ENCODE measurements around the gene TMEM31. TPM values are rescaled to one million over a fixed set of nuclear protein-coding genes. Genes with fewer than 3 reads are reported as not detected.

TMEM31 gene
- polyA plus RNA-seq (2013, experiment 1 of 2; ENCODE audit: insufficient read length), result 0.25 TPM
- polyA plus RNA-seq (2013, experiment 2 of 2; ENCODE audit: insufficient read length), result not detected

GRCh38 chrX:103710609-103711008 is at the start of gene TMEM31:
TSS of gene TMEM31 (plus strand) at chrX:103710909. CDS start at chrX:103712259, 1,350 bp downstream.
- DNase-seq, result no peak

DNA sequence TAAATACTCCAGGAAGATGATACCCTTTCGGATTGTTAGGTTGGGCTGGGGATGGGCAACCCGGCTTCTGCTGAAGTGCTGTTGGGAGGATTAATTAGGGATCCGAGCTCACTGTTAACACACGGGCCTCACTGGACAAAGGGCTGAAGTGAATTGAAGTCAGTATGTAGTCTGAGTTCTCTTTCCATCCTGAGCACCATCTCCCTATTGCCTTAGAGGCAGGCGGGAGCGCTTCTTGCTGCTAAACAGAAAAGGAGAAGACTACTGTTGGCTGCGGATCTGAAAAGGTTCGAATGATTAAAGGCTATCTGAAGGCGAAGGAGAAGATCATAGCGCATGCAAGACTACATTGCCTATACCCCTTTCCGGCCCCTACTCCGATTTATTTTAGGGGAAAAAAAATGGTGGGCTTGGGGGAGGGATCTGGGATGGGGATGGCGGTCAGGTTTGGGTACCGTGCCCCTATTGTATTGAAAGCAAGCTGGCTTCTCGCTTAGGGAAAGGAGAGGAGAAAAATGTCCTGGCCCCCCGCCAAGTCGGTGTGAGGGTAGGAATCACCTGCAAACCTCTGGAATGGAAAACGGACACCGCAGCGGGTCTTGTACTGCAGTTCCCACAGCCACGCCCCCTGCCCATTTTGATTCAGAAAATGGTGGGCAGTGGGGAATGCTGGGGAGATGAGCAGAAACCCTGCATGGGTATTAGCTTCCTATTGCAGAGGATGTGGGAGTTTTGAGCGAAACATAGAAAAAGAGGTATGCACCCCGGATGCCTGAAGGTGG is 46.5 kb upstream of the TMEM31 start:
- DNase-seq, result no peak

DNA sequence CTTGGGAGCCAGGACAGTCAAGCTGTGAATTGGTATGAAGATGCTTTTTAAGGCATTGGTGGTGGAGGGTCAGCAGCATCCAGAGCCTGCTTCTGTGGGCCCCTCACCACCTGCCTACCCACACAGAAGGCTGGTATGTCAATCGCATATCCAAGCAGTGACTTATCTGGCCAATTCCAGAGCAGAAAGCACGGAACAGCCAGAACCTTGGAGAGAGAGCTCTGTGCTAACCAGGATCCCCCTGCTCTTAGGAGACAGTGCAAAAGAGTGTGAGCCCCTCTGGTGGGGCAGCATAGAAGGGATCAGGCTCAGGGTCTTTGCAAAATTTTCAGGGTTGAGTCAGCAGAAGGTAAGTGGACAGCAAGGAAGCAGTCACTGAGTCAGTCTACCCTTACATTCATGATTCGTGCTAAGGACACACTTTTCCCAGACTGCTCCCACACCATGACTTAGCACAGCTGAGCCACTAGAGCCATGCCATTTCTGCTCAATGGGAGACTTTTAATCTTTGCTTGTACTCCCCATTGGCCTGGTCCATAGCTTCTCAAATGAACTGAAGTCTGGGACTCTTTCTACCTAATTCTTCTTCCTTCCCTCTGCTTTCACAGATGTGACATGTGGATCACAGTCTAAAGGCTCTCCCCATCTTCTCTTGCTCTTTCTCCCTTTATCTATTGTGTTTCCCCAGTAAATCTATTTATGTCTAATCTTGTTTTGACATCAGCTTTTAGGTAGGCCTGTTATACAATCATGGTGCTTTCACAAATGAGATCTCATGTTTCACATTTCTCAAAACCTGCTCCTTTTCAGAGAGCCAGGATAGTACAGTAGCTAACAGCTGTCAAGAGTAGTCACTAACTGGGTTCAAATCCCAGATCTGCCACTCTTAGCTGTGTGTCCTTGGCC is 44.3 kb upstream of the TMEM31 start:
- DNase-seq, result no peak

DNA sequence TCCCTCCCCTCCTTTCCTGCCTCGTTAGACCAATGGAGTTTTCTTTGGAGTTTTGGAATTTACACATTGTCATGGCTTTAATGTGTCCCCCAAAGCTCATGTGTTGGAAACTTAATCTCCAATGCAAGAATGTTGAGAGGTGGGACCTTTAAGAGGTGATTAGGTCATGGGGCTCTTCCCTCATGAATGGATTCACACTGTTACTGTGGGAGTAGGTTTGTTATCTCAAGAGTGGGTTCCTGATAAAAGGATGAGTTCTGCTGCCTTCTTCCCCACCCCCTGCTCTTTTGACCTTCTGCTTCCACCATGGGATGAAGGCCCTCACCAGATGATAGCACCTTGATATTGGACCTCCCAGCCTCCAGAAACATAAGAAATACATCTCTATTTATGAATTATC is 41.0 kb upstream of the TMEM31 start:
- DNase-seq, result no peak

GRCh38 chrX:103674531-103675454 is 35.9 kb upstream of the TMEM31 start:
- DNase-seq, result no peak

DNA sequence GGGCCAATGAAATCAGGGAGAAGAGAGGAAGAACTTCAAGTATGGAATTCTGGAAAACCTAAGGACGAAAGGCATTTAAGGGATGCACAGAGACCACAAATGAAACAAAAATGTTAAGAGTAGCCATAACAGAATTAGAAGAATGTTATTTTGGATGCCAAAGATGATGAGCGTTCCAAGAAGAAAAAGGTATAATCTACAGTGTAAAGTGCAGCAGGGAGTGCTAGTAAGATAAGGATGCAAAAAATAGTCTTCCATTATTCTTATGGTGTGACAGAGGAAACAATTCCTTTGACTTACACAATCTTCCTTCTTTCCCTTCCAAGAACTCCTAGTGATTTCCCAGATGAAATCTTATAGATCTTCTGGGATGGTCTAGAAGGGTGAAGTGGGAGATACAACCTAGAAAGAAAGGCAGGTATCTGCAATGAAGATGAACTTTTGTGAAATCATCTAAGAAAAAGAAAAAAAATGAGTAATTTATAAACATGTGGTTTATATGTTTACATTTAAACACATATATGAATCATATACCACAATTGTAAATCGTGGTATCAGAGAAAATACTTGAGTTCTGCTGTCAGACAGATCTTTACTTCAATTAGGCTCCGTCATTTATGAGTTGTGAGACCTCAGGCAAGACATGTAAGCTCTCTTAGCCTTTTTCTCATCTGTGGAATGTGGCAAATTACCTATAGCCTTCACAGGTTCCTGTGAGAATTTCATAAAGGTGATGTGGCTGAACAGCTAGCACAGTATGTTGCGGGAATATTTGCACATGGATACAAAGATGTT is 32.3 kb upstream of the TMEM31 start:
- peak; percentile 79 for DNase-seq

- no peak for DNase-seq
Measured at GRCh38 chrX:103681443-103681842, 29.3 kb upstream of the TMEM31 start.

GRCh38 chrX:103685396-103685795 is 25.3 kb upstream of the TMEM31 start:
- DNase-seq, result no peak

DNA sequence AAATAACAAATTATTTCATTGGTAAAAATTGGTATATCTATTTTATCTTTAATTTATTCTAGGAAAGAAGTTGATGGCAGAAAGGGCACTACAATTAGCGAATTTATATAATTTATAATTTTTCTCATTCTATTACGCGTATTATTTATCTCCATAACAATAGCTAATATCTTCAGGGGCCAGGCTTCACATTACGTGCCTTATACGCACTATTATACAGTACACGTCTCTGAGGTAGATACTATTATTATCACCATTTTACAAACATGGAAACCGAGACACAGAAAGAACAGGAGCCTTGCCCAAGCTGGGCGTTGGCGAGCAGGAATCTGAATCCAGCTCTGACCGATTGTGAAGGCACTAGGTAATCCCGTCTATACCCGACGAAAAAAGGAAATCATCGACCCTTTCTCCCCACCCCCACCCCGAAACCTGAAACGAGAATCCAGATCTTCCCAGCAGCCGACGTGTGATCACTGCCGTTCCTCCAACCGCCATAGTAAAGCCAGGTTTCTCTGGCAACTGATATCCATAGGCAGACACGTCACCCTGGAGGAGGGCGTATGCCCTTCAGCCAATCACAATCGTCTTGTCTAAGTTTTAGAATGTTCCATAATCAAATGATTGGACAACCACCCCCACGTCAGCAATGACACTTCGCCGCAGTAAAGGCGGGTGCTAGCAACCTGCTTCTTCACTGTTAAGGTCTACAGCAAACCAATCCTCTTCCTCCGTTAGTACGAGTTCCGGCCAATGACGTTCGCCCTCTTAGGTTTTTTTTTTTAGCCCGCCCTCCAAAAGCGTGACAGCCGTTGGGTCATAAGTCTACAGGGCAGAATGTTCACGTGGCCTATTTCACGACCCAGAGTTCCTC is 24.3 kb upstream of the TMEM31 start, which contains the start of gene MORF4L2:
Gene MORF4L2, minus strand, starts transcription at position 501 of the 874 bp plus-strand sequence. CDS start 9,672 bp downstream, outside the sequence.
- DNase-seq, result peak; percentile 99

- peak; percentile 84 for DNase-seq
Measured at GRCh38 chrX:103687073-103687695, 23.5 kb upstream of the TMEM31 start.

DNA sequence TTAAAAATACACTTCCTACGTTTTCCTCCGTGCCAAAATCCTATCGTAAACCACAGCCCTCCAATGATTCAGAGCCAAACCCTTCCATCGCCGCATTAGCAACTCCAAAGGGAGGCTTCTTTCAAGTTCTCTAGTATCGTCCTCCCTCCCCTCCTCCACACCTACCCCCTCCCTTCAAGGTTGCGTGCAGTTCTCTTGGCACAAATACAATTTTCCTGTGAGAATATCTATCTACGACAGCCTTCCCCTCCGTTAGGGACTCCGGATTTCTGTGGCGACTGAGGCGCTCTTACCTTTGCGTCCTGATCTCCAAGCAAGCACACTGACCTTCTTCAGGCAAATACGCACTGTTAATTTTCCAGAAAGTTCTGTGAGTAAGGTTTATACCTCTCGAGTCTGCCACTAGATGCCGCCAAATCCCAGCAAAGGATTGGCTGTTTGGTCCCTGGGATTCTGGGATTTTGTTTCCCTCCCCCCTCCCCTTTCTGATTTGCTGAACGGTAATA is 23.0 kb upstream of the TMEM31 start:
- DNase-seq, result peak; percentile 82

DNA sequence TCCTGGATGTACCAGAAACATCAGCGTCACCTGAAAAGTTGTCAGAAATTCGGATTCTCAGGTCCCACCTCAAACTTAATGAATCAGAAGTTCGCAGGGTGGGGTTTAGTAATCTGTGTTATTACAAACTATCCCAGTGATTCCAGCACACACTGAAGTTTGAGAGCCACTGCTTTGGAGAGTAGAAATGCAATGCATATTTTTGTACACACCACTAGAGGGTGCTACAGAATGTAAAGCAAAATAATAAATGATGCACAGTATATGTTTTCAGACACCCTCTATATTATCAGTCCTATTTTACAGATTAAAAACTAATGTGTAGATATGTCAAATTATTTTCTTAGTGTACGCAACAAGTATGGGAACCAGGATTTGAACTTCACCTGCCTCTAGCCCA is 21.8 kb upstream of the TMEM31 start:
- peak; percentile 42 for DNase-seq

DNA sequence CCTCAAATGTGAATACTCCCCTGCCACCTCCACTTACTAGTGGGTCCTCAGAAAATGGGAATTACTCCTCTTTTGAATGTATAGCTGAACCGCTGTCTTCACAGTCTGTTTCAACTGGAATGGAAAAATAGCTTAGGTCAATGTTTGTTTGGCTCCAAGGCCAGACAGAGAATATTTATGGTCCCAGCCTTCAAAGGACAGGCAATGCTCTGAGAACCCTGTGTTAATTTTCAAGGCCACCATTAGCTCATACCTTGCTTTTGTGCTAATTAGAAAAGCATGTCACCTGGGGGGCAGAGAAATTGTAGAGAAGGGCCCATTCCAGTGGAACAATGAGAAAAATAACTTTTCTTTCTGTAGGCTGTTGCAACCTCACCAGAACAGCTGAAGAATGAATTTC is 19.6 kb upstream of the TMEM31 start:
- DNase-seq, result no peak

DNA sequence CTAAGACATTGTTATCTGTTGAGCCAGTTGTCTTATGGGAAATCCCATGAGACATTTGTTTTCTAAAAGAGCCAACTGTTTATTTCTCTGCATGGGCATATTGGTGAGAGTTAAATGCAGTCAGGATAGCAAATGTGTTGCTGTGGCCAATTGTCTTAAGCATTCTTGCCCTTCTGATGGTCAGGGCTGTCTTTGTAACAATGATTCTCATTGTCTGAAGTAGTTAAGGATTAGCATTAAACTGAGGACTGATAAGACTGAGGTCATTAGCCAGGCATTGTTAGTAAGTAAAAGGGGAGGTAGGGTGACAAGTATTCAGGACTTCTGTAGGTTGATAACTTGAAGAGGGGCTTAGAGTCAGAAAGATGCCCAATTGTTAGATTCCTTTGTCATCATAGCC is 13.0 kb upstream of the TMEM31 start:
- DNase-seq, result no peak

DNA sequence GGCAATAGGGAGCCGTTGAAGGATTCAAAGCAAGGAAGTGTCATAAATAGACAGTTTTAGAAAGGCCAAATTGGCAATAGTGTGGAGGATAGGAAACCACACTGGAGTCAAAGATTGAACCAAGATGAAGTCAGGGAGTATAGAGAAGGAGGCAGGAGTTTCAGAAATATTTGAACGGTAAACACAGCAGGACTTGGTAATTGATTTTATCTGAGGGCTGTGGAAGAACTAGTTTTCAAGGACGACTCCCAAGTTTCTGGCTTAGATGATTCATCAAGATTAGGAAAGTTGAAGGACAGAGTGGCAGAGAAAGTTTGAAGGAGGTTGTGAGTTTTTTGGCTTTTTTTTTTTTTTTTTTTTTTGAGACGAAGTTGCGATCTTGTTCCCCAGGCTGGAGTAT is 11.5 kb upstream of the TMEM31 start:
- DNase-seq, result no peak

DNA sequence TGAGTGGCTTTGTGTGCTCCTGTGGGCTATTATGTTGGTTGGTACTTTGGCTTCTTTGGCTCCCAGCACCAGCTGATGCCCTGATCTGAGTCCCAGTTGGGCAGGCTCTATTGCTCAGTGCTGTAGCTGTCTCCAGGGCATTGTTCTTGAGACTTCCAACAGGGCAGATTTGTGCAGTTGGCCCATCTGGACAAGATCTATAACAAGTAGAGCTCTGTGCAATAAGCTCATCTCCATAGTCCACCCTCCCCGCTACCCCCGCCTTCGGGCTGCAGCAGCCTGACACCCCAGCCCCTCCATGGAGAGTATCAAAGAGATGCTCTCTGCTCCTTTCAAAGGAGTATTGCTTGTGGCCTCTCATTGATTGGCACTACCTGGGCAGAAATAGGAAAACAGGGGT is 5.8 kb upstream of the TMEM31 start:
- no peak for DNase-seq

- DNase-seq, result peak; percentile 86
Measured at GRCh38 chrX:103716962-103717361, 6.3 kb downstream of the TMEM31 start.

GRCh38 chrX:103718120-103718519 is 7.4 kb downstream of the TMEM31 start:
- no peak for DNase-seq

DNA sequence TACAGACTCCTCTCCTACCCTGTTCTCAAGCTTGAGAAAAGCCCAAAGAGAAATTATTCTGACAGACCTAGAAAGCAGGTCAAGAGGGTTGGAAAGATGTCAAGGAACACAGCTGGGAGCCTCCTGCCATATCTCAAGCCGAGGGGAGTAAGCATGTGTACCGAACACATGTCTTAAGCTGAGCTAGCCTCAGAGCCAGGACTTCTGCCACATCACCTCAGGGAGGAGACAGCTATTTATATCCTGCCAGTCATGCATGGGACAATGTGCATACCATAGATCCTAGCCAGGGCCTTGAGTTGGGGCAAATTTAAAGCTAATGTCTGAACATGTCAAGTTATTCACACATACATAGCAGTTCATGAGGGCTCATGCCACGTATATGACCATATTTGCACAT is 11.8 kb downstream of the TMEM31 start:
- DNase-seq, result peak; percentile 77

DNA sequence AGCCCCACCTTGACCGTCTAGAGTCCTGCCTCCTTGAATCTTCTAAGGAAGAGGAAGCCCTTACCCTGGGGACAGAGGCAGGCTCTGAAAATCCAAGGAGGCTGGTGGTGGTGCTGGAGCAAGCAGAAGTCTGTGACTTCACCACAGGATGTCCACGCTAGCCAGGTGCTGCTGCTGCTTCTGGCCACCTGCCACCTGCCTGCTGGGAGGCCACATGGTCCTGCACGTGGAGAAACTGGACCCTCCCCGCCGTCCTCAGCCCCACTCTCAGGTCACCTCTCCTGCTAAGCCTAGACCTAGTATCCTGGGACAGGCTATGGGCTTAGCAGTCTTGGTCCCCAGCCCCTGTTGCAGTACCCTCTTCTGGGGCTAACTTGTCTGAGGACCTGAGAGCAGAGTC is 15.8 kb downstream of the TMEM31 start:
- DNase-seq, result no peak

All from fibroblast of skin of scalp (primary cell).